Kidney (tissue), 14 donors: Measurements from ENCODE around the gene RAB36. TPM values are rescaled to one million over a fixed set of nuclear protein-coding genes. Genes with fewer than 3 reads are reported as not detected.

Source experiments
- DNase-seq, 5 donors: peaks; one replicate each; pipeline ENCODE4 v3.0.0-alpha.2; 2013 to 2020
- FAIRE-seq: peaks from 2 replicates; lab custom pipeline; 2012; peaks lifted over from hg19 to GRCh38; lab: Jason Lieb, UNC
- H3K27ac ChIP-seq, 2 donors: one replicate each; pipeline ENCODE4 v1.7.0; 2013; ENCODE audit warnings: low read depth in 2 of 2, low read length in 2 of 2, inconsistent platforms in 1 of 2
- H3K27me3 ChIP-seq: one replicate; pipeline ENCODE4 v1.7.1; 2013; ENCODE audit warnings: low read length, inconsistent platforms; ENCODE audit not compliant: control insufficient read depth, insufficient read depth
- H3K36me3 ChIP-seq, 3 donors: one replicate each; pipeline versions ENCODE4 v1.7.0 to v1.7.1; 2013; ENCODE audit warnings: low read length in 3 of 3, control low read depth in 1 of 3, inconsistent platforms in 1 of 3; ENCODE audit not compliant: insufficient read depth in 3 of 3, control insufficient read depth in 2 of 3
- H3K4me1 ChIP-seq, 3 donors: one replicate each; pipeline versions ENCODE4 v1.7.0 to v1.7.1; 2013; ENCODE audit warnings: low read length in 3 of 3, inconsistent platforms in 1 of 3, low read depth in 1 of 3; ENCODE audit not compliant: control insufficient read depth in 2 of 3, insufficient read depth in 2 of 3
- H3K4me3 ChIP-seq, 3 donors: one replicate each; pipeline versions ENCODE4 v1.7.0 to v1.8.1; 2013; ENCODE audit warnings: low read length in 3 of 3, control low read depth in 1 of 3, inconsistent platforms in 1 of 3
- H3K9ac ChIP-seq, 3 donors: one replicate each; pipeline versions ENCODE4 v1.7.0 to v1.7.1; 2013; ENCODE audit warnings: low read length in 3 of 3, control low read depth in 1 of 3, inconsistent platforms in 1 of 3
- H3K9me3 ChIP-seq, 3 donors: one replicate each; pipeline versions ENCODE4 v1.7.0 to v1.7.1; 2013; ENCODE audit warnings: low read length in 3 of 3, control low read depth in 1 of 3, inconsistent platforms in 1 of 3; ENCODE audit not compliant: control insufficient read depth in 2 of 3, insufficient read depth in 1 of 3
- CTCF ChIP-seq: IDR thresholded peaks from 3 replicates; pipeline ENCODE4 v1.5.1; 2012; ENCODE audit warnings: mild to moderate bottlenecking, moderate library complexity, borderline replicate concordance; ENCODE audit not compliant: insufficient read depth; ENCODE audit errors: extremely low read depth
- intact Hi-C: fragments of 100-400 bp; cut with DNase I; formaldehyde crosslinking; loops from one replicate; pipeline ENCODE4 v1.11.1; 2022
- polyA plus RNA-seq: library from polyadenylated mRNA; stranded (reverse); fragments of 350-450 nt; fragmentation: Illumina TruSeq; extraction: RNeasy Lipid Tissue Mini Kit (QIAGEN cat#74804); gene quantifications from one replicate; pipeline ENCODE4 v1.2.3, GENCODE V29; 2014; ENCODE audit warnings: low read depth, low replicate concordance; ENCODE audit not compliant: insufficient read depth
- total RNA-seq: library from RNA; stranded (reverse); fragmentation: NEBNext Ultra II Directional; extraction: Animal tissue kit (Norgen Biotek cat#: 25700); gene quantifications from one replicate; pipeline ENCODE4 v1.2.1, GENCODE V29; 2021
- donor health status: control.
- donor health status: control.
- donor health status: control.
- donor health status: control.
- donor health status: control.
- donor health status: DM: yes; HTN: yes; CAD: no.
- donor health status: Normal renal cell carcinoma (clear cell type).

RAB36 gene
- total and polyA plus RNA-seq, 2 donors from 2014 or later, result 9.7 to 30.5 TPM

GRCh38 chr22:23119494-23120414 lies 25.5 kb upstream of the RAB36 start:
- H3K4me3 ChIP-seq, result no peak overlapping the region
- intact Hi-C loops, result loop anchor here (10.0 kb wide), 1 partner anchor 155 kb away; no protein-coding TSS in a partner anchor
- no peak for FAIRE-seq

DNA sequence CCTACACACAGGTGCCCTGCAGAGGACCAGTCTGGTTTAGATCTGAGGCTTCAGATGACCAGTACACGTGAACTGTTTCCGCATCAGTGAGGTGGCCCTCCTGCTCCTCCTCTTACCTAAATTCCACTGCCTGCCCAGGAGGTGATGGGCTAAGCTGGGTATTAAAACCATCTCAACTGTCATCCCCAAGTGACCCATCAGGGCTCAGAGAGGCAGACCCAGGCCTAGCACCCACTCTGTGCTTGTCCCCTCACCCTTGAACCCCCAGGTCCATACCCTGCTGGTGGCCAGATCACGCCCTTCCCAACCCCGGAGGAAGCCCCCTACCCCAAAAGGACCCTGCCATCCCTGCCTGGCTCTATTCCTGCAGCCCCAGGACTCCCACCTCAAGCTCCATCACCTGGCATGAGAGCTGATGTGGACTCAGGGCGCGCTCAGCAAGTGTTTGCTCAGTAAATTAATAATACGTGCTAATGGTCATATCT lies 24.8 kb upstream of the RAB36 start:
- FAIRE-seq, result no peak
- H3K9ac ChIP-seq, result no peak overlapping the region
- peaks cover 0 to 5% (median 0%) of the 10 kb centered on the region in 3 donors for H3K36me3 ChIP-seq
- no peak overlapping the region for H3K27ac ChIP-seq
- no peaks in the 10 kb centered on the region for H3K27me3 ChIP-seq
- intact Hi-C loops, result loop anchor here (10.0 kb wide), 1 partner anchor 156 kb away; no protein-coding TSS in a partner anchor
- TF ChIP-seq CTCF, result no peak
- DNase-seq, result no peak
- H3K9me3 ChIP-seq, result no peaks in the 10 kb centered on the region
- no peaks in the 10 kb centered on the region for H3K4me1 ChIP-seq
- H3K4me3 ChIP-seq, result no peak overlapping the region

More at GRCh38 chr22:23119494-23120414, 25.5 kb upstream of the RAB36 start:
- H3K9ac ChIP-seq, result no peak overlapping the region
- no peak overlapping the region for H3K27ac ChIP-seq
- no peaks in the 10 kb centered on the region for H3K27me3 ChIP-seq
- H3K9me3 ChIP-seq, result no peaks in the 10 kb centered on the region
- no peak for TF ChIP-seq CTCF
- H3K36me3 ChIP-seq, result peaks cover 0 to 5% (median 0%) of the 10 kb centered on the region in 3 donors
- H3K4me1 ChIP-seq, result no peaks in the 10 kb centered on the region
- DNase-seq, result no peak

GRCh38 chr22:23121000-23121421 lies 24.3 kb upstream of the RAB36 start:
- Histone ChIP-seq H3K9ac (no peak overlapping the region), H3K4me3 (no peak overlapping the region), H3K36me3 (peaks cover 0 to 5% (median 0%) of the 10 kb centered on the region in 3 donors), H3K9me3 (no peaks in the 10 kb centered on the region), H3K27ac (no peak overlapping the region), H3K4me1 (no peaks in the 10 kb centered on the region), H3K27me3 (no peaks in the 10 kb centered on the region)
- no peak for TF ChIP-seq CTCF
- DNase-seq, result no peak
- FAIRE-seq, result no peak
- intact Hi-C loops, result loop anchor here (10.0 kb wide), 1 partner anchor 156 kb away; no protein-coding TSS in a partner anchor
